Activated CD8-positive, alpha-beta memory T cell treated with anti-CD3 and anti-CD28 coated beads for 4 hours (primary cell): Measurements from ENCODE around the gene PIP5KL1.
A peak's percentile ranks its signal among the peaks of the same experiment; 100 is the strongest.

Experiments used
- DNase-seq, 2 donors: peaks; one replicate each; pipeline ENCODE4 v3.0.0-alpha.2; 2020; ENCODE audit warnings: low read depth in 2 of 2

The PIP5KL1 gene

DNA sequence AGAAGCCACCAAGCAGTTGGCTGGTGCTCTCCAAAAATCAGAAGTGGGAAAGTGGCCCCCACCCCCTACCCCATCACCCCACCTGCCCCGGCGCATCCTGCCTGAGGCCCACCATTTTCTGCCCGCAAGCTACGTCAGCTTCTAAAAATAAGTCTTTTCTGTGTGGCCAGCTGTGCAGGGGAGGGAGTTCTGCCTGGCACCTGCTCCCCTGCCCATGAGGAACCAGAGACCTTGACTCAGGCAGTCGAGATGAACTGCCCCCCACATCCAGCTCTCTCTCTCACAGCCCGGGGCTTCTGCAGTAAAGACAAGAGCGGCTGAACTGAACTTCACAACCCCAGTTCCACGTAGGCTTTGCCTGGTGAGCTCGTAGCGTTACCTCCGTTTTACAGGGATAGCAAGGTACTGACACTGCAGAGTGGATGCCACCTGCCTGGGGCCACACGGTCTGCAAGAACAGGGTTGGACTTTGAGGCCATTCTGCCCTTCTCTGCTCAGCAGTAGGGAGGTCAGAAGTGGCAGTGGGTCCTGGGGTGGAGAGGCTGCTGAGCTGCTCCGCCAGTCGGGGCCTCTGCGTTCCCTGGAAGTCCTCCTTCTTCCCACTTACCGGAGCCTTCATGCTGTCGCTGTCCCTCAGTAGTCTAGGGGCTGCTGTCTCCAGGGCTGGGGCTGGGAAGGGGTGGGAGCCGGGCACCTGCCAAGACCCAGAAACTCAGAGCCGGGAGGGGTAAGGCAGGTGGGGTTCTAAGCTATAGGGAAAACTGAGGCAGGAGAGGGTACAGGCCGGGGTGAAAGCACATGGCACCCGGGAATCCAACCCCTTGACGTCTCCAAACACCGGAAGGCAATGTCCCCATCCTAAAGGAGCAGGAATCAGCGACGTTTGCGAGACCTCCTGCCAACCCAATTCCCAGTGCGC is 14.5 kb downstream of the PIP5KL1 start:
- DNase-seq, result no peak

DNA sequence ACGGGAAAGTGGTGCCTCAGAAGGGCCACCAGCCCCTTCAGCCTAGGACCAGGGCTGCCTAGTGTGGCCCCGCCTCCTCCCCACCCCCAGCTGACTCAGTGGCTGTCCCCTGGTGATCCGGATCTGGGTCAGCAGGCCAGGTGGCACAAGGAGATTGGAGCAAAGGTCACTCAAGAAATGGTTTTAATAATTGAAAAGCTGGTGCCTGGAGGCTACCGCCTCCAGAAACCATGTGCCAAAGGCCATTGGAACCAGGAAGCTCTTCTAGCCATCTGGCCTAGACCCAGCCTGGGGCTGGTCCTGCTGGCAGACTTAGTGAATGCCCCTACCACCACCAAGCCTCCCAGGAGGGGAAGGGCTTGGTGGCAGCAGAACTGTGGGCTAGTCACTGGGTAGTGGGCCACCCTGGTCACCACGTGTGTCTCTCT is 15.2 kb downstream of the PIP5KL1 start:
- DNase-seq, result no peak

DNA sequence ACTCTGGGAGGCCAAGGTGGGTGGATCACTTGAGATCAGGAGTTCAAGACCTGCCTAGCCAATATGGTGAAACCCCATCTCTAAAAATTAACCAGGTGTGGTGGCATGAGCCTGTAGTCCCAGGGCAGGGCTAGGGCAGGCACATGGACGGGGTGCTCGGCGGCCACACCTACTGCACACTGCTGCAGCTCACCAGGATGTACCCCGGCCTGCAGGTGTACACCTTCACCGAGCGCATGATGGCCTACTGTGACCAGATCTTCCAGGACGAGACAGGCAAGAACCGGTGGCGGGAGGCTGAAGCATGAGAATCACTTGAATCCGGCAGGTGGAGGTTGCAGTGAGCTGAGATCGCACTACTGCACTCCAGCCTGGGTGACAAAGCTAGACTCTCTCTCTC is 16.9 kb downstream of the PIP5KL1 start:
- no peak for DNase-seq

DNA sequence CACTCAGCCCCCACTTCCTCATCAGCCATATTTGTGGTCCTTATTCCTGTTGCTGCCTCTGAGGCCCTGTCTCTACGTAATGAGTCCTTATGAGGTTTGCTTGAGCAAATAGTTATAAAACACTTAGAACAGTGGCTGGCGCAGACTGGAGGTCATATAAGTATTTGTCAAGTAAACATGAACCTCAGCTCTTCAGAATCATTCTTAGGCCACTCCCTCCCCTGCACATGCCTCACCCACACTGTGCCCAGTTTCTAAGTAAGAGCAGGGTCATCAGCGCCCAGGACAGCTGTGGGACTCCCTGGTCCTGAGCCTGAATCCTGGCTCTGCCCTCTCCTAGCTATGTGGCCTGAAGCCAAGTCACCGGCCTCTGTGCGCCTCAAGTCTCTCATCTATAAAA is 17.7 kb downstream of the PIP5KL1 start:
- DNase-seq, result no peak

DNA sequence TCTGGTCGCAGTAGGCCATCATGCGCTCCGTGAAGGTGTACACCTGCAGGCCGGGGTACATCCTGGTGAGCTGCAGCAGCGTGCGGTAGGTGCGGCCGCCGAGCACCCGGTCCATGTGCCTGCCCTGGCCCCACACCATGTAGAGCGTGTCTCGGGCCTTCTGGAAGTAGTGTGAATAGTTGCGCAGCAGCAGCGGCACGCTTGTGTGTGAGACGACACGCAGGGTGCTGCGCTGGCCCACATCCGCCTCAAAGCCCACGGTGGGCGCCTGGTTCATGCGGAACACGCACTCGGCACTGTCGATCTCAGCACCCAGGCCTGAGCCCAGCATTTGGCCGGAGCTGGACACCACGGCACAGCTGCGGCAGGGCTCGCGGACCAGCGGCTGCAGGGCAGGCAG is 18.3 kb downstream of the PIP5KL1 start:
- DNase-seq, result no peak

DNA sequence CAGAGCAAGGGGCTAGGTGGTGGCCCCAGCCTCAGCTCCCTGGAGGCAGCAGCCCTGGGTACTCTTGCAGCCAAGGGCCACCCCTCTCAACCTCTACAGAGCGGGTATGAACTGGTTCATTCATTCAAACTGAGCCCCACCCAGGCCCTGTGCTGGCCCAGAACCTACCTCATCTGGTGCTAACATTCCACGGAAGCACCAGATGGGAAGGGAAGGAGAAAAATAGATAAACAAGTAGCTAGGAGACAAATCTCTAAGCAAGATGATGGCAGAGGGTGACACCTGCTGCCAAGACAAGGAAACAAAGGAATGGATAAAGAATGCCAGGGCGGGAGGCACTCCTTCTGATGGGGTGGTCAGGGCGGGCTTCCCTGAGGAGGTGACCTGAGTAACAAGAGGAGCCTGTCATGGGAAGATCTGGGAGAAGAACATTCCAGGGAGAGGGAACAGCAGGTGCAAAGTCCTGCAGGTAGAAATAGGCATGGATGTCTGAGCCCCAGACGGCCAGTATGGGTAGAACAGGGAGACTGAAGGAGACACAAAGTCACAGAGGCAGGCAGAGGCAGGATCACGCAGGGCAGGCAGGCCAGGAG is 19.9 kb downstream of the PIP5KL1 start:
- no peak for DNase-seq

DNA sequence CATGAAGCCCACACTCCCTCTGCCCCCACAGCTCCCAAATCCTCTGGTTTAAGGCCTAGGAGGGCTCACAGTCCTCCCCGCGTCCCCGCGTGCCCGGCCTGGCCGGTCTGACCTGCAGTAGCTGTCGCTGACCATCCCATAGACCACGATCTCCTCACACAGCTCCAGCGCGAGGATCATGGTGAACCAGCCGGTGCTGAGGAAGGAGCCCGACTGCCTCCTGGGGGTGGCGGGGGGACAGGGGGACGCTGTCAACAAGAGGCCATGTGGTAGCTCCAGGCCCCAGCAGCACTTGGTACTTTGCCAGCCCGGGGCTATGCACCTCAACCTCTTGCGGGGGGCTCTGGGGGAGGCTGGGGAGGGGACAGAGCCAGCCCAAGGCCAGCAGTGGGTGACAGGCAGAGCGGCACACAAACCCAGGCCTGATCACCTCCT is 20.7 kb downstream of the PIP5KL1 start:
- DNase-seq, result no peak

DNA sequence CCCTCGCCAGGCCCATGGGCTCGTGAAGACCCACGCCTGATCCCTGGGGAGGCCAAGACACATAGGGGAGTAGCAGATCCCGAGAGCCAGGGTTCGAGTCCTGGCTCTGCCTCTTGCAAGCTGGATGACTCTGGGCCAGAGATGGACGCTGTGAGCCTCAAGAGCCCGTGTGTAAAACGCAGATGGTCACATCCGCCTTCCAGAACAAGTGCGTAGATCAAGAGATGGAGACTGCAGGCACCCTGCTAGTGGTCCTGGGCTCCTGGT is 22.0 kb downstream of the PIP5KL1 start:
- DNase-seq, result no peak

DNA sequence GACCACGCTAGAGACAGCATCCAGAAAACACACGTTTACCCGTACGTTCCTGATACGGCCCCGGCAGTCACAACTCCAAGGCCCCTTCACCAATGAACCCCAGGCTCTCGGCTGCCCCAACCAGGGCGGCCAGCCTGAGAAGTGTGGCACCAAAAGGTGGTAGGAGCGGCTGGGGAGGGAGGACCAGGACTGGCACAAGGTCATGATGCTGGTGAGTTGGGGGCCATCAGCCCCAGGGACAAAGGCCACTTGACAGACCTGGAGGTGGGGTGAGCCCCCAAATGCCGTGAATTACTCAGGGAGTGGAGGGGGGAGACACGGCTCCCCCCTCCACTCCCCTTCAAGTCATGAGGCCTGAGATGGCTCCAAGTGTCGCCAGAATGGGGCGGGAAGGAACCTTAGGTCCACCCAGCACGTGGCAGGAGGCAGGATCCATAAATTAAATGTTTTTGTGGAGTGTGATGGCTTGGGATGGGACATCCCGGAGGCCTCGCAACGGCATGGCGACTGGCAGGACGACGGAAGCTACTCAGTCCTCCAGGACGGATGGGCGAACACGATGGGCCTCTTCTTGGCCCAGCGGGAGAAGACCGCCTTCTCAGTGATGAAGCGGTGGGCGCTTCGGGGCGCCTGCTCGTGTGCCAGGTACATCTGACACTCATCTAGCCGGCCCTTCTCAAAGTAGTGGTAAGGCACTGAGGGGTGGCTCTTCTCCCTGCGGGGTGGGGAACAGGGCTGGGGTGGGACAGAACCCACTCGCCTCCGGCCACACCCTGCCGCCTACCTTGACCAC is 22.5 kb downstream of the PIP5KL1 start:
- DNase-seq, result no peak

DNA sequence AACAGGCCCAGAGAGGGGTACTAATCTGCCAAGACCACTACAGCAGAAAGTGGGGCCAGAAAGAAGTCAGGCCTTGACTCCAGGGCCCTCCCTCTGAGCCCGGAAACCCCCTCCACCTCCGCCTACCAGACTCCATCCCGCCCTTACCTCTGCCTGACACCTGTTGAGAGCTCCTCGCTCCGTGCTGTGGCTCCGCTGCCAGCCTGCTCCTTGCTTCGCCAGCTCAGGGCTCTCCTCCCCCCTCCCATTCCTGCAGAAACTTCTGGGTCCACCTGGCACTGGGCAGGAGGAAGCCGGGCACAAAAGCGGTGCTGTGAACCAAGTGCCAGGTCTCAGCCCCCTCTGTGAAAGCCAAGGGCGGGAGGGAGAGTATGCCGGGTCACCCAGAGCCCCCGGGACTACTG is 24.8 kb downstream of the PIP5KL1 start:
- no peak for DNase-seq

DNA sequence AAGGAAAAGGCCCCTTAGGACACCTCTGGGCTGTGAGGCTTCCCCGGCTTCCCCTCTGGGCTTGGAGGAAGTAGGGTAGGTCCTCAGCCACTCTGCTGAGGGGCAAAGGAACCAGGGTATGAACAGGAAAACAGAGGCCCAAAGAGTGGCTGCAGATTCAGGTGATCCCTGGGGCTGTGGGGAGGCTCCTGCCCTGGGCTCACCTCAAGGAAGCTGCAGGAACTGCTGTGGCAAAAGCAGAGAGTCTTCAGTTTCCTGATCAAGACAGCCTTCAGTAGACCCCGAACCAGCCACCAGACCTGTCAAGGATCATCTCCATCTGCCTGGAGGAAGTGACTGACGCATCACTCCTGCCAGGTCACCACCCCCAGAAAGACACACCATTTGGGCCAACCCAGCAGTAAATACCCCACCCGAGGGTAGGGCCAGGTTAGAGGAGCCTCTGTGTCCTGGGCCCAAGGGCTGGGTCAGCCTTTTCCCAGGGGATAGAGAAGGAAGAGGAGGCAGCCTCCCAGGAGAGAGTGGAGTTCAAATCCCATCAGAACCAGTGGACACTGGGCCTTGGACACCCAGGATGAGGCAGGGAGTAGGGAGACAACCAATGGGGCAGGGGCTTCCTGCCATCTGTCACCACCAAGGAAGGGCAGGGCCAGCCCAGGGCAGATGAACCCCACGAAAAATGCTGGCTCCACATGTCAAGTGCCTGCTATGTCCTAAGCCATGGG is 25.4 kb downstream of the PIP5KL1 start:
- DNase-seq, result peak in 1 of 2 donors; percentile 37

DNA sequence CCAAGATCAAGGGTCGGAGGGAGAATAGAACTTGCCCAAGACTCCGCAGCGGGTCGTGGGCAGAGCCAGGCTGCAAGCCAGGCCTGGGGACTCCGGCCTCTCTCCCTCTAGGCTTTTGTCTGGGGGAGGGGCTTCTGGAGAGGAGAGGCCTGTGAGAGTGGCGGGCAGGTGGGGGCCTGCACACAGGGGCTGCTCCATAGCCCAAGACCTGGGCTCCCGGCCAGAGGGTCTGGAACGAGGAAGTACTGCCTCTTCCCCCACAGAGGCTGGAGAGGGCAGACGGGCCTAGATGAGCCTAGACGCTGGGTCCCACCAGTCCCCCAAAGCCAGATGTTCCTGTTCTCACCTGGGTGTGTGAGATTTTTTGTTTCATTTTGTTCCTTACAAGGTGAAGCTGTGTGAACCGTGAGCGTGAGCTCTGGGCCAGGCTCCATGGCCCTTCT is 26.0 kb downstream of the PIP5KL1 start:
- no peak for DNase-seq

DNA sequence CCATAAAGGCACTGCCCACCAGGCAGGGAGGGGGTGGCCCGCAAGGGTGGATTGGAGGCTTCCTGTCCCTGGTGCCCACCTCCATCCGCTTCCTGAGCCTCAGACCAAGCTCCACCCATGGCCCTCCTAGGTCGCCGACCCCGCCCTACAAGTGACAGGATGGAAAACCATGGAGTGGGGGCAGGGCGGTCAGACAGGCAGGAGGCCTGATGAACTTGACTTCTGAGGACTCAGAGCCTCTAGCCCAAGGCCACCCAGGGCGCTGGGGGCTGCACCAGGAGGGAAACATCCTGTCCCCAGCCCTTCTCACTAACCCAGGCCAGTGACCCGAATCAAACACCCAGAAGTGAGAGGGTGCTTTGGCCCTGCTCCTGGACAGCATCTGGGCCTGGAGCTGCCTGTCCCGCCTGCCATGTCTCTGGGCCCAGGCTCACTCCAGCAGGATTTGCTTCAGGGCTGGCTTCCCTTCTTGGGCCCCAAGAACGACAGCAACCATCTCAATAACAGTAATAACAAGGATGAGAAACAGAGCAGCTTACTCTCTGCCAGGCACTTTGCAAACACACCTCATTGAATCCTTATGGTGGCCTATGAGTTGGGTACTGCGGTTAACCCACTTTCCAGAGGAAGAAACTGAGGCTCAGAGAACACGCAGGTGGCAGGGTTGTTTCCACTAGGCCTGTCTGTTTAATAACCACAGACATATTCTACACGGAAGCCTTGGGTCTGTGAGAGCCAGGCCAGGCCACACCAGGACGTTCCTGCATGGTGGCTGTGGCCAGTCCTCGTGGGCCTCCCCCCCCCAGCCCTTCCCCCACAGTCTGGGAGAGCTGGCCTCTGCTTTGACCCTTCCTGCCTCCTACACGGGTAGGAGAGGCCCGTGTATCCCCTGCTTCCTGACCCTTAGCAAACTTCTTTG is 26.8 kb downstream of the PIP5KL1 start:
- DNase-seq, result peak in 1 of 2 donors; percentile 49

DNA sequence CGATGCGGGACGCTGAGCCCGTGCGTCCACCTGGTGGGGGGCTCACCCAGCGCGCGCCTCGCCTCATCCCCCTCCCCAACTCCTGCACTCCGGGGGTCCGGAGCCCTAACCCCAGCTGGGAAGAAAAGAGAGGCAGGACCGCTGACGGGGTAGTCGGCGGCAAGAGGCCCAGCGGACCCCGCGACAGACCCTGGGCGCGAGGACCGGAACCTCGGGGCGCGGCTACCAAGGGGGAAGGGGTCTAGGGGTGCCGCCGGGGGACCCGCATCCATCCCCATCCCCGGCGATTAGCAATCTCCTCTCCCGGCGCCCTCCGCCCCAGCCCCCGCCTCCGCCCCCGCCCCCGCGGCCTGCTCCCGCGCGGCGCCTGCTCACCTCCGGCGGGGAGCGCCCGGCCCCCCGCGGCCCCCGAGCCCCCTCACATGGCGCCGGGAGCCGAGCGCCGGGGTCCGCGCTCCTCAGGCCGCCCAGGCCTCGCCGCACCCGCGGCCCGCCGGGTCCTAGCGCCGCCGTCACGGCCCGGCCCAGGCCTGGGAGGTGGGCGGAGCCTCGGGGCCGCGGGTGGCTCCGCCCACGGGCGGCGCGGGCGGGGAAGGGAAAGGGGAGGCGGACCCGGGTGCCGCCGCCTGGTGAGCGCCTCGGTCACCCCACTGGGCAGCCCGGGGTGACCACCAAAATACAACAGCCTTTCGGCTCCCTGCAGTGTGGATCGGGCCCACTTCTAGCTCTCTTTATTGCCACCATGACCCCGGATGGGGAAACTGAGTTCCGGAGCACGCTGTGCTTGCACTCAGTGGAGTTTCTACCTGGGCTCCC is 31.2 kb downstream of the PIP5KL1 start, which contains the start of gene ST6GALNAC6:
ST6GALNAC6 (minus strand) TSS at position 476 of the 816 bp plus-strand sequence. CDS start 1,622 bp downstream, outside the sequence.
- peak; percentile 25 to 30 for DNase-seq

DNA sequence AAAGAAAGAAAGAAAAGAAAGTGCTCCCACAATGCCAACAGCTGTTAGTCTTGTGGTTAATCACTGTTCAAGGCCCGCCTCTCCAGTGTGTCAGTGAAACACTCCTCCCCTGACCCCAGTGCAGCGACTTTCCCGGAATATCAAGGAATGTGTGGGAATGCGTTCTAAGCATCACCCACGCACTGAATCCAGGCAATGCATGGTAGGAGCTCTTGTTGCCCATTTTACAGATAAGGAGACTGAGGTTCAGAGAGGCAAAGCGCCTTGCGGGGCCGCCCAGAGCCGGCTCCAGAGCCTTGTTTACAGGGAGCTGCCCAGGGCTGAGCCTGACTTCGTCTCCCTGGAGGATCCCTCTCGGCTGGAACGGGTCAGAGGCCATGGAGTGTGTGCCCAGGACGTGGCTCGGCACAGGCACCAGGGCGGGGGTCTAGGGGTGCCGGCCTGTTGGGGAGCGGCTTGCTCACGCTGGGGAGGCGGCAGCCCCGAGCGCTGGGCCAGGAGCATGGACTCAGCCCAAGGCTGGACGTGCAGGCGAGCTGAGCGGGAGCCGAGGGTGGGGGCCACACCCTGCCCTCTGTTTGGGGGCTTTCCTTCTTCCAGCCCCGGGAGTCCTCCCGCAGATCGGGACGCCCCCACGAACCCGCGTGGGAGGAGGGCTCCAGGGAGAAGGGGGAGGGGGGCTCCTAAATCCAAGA is 32.0 kb downstream of the PIP5KL1 start:
- no peak for DNase-seq

DNA sequence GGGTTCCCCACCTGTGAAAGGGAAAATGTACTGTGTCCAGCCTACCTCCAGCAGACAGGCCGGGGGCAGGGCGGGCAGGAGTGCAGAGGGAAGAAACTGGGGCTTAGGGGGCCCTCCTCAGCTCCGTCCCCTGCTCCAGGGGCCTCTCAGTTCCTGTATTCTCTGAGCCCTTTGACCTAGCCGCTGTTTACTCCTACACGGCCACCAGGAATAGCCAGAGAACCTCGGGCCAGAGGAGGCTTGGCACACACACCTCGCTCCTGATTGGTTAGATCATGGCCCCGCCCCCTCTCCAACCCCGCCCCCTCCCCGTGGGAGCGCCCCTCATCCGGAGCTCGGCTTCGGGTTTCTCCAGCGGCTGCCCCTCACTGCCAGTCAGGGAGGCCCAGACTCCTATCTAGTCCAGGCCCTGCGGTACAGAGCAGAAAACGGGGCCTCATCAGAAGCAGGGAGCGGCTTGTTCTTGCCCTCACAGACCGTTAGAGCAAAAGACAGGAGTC is 33.3 kb downstream of the PIP5KL1 start:
- no peak for DNase-seq

DNA sequence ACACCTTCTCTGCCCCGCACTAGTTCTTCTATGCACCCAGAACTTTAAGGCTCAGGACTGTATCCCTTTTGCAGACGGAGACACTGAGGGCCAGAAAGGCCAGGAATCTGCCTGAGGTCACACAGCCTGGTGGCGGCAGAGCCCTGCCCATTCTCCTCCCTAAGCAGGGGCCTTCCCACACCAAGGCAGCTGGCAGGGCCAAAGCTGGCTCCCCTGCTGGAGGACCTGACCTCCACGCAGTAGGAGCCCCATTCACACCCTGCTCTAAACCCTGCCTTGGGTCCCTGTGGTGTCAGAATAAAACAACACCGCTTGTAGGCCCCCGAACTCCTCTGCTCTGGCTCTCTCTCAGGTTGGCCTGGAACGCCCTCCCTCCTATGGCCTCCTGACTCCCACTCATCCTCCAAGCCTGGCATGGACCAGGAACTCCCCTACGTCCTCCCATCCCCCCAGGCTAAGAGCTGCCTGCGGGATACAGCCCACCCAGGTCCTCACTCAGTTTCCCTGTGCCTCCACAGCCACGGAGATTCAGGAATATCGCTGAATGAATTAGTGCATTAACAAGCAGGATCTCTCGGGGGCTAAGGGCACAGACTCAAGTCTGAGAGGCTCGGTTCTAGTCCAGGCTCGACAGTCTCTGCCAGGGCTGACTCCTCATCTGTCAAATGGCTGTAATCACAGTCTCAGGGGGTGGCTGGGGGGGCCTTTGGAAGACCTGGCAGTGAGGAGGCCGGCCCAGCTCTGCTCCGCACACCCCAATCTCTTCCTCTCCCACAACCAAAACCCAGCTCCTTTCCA is 34.0 kb downstream of the PIP5KL1 start:
- DNase-seq, result no peak

DNA sequence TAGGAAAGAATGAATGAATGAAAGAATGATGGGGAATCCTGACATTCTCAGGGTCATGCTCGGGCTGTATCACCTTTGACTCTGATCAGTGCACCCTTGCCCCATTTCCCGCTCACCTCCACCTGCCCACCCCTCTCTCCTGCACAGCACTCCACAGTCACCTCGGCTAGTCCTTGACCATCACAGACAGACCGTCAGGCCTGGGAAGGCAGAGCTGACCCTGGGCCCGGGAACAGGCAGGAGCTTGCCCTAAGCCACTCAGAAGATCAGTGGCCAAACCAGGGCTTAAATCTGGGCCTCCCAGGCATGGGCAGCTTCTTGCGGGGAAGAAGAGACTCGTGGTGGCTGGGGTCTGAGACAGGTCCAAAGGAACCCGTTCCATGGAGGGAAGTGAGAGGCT is 34.8 kb downstream of the PIP5KL1 start:
- DNase-seq, result no peak
